WI38 (cell line): ENCODE data around the gene ACTN4.

Experiments used
- H3K4me3 ChIP-seq: 2 replicates; pipeline ENCODE4 v1.5.1; 2011; ENCODE audit warnings: low read depth, mild to moderate bottlenecking, control low read depth, low read length
- TF ChIP-seq, protein P1 (sequence below): IDR thresholded peaks from 2 replicates; pipeline ENCODE4 v1.5.1; 2012; ENCODE audit warnings: low read depth, mild to moderate bottlenecking, control low read depth, low read length

ACTN4 gene

DNA sequence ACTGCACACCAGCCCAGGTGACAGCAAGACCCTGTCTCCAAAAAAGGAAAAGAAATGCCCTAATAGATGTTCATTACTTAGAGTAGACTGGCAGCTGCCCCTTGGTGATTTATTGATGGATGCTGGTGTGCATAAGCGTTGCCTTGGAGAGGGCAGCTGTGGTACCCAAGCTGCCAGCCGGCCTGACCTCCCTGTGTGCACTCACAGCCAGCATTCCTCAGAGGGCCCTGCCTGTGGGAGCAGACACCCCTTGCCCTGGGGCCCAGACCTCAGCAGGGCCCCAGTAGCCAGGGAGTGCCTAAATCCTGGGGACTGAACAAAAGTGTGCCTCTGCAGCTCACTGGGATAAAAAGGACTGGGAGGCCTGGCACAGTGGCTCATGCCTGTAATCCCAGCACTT is 7.8 kb upstream of the ACTN4 start:
- TF ChIP-seq, protein P1, sequence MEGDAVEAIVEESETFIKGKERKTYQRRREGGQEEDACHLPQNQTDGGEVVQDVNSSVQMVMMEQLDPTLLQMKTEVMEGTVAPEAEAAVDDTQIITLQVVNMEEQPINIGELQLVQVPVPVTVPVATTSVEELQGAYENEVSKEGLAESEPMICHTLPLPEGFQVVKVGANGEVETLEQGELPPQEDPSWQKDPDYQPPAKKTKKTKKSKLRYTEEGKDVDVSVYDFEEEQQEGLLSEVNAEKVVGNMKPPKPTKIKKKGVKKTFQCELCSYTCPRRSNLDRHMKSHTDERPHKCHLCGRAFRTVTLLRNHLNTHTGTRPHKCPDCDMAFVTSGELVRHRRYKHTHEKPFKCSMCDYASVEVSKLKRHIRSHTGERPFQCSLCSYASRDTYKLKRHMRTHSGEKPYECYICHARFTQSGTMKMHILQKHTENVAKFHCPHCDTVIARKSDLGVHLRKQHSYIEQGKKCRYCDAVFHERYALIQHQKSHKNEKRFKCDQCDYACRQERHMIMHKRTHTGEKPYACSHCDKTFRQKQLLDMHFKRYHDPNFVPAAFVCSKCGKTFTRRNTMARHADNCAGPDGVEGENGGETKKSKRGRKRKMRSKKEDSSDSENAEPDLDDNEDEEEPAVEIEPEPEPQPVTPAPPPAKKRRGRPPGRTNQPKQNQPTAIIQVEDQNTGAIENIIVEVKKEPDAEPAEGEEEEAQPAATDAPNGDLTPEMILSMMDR, result no peak
- no peak overlapping the region for H3K4me3 ChIP-seq

DNA sequence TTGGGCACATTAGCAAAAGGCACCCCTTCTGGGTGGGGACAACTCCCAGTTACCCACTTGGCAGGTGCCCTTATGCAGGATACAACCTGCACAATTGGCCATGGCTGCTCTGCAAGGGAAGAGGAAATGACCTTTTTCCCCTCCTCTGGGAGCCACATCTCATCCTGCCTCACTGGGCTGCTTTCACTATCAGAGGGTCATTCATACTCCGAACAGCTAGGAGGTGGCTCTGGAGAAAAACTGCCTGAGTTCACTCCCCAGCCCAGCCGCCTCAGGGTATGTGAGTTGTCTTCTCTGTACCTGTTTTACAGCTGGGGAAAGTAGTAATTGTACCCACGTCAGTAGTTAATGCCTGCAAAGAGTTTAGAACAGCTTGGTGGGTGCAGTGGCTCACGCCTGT is 7.1 kb upstream of the ACTN4 start:
- no peak overlapping the region for H3K4me3 ChIP-seq
- TF ChIP-seq, protein P1, result no peak

DNA sequence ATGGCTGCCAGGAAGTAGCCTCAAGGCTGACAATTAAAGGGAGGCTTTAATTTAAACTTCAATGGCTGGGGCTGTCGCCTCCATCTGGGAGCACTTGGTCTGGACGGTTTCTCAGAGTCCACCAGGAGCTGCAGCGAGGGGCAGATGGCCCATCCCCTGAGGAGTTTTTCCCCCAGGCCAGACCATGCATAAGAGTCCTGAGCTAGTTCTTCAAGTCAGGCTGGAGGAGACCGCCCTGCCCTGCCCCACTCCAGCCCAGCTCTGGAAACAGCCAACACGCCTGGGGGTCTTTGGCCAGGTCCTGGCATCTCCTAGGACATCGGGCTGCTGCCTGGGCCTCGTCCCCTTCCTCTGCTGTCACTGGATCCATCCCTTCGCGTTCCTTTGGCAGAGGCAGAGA is 5.3 kb upstream of the ACTN4 start:
- H3K4me3 ChIP-seq, result no peak overlapping the region
- TF ChIP-seq, protein P1, result no peak

DNA sequence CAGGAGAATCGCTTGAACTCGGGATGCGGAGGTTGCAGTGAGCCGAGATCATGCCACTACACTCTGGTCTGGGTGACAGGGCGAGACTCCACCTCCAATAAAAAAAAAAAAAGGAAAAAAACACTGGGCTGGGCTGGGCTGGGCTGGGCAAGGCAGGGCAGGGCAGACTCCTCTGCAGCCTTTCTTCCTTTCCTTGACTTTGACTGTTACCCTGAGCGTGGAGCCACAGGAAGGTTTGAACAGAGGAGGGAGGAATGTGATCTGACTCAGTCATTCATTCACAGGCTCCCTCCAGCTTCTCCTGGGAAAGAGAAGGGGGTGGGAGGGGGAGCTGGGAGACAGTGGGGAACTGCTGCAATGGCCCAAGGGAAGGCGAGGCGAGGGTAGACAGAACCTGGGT is 2.7 kb upstream of the ACTN4 start:
- no peak overlapping the region for H3K4me3 ChIP-seq
- TF ChIP-seq, protein P1, result no peak

DNA sequence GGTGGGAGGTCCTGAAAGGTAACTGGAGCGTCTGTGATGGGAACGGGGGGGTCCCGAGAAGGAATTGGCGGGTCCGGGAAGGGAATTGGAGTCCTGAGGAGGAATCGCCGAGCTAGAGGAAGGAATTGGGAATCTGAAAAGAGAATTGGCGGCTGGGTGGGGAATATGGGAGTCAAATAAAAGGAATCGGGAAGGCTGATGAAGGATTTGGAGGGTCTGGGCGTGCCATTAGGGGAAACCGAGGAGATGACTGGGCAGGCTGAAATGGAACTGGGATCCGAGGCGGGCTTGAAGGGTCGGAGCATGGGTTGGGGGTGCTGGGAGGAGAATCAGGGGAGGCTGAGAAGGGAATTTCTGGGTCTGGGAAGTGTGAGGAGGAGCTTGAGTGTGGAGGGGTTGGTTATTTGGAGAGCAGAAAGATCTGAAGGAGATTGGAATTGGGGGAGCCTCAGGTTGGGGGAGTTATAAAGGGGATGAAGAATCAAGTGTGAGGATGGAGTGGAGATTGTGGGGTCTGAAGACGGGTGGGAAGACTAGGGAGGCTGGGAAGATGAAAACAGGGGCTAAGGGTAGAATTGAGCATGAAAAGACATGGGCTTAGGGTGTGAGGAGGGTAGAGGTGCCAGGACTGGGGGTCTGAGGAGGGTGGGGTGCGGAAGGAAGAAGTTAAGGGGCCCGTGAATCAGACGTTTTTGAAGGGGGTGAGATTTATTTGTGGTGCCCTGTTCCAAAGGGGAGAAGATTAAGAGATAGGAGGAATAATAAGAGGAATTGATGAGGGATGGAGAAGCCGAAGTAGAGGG is 718 bp downstream of the ACTN4 start:
- TF ChIP-seq, protein P1, result no peak
- H3K4me3 ChIP-seq, result peak overlapping the region; percentile 82

DNA sequence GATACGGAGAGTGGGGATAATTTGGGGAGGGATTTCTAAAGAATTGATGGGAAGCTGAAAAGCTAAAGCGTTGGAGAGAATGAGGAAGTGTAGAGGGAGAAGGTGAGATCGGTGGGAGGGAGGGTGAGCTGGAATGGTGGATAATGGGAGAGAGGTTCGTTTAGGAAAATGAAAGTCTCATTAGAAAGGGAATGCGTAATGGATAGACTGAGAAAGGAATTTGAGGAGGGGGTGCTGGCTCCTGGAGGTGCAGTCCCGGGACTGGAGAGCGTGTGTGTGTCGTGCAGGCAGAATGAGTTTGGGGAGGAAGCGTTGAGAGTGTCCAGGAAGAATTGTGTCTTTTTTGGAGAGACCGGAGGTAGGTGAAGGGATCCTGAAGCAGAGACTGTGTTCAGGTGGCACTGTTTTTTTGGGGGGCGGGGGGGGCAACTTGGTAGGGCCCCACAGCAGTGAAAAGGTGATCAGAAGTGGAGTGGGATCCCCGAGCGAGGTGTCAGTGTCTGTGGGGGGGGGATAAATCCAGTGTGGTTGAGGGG is 1.4 kb downstream of the ACTN4 start:
- TF ChIP-seq, protein P1, result no peak
- peak overlapping the region; percentile 82 for H3K4me3 ChIP-seq
